ENCODE data around the gene LDLRAD4.
"Not testable (repeated sequence)": the region's sequence is repeated elsewhere in the genome, so short reads cannot be mapped to it uniquely, and the experiment has no call there.

The LDLRAD4 gene

GRCh38 chr18:13253786-13254688 lies 35.5 kb downstream of the LDLRAD4 start:
- no peak for DNase-seq

GRCh38 chr18:13254971-13255927 lies 36.7 kb downstream of the LDLRAD4 start:
- no peak for DNase-seq

- no peak for DNase-seq
These were observed 38.1 kb downstream of the LDLRAD4 start for GRCh38 chr18:13256444-13257305.

- DNase-seq: no peak
These were observed 38.9 kb downstream of the LDLRAD4 start for GRCh38 chr18:13257361-13257980.

- no peak for DNase-seq
These were observed 40.4 kb downstream of the LDLRAD4 start for GRCh38 chr18:13258921-13259320.

GRCh38 chr18:13259701-13260100 lies 41.1 kb downstream of the LDLRAD4 start:
- DNase-seq: no peak

- no peak for DNase-seq
These were observed 41.8 kb downstream of the LDLRAD4 start for GRCh38 chr18:13260197-13260934.

GRCh38 chr18:13260935-13261640 lies 42.5 kb downstream of the LDLRAD4 start:
- DNase-seq: no peak

GRCh38 chr18:13261661-13262357 lies 43.2 kb downstream of the LDLRAD4 start:
- DNase-seq: no peak

- DNase-seq: not testable (repeated sequence)
These were observed 43.8 kb downstream of the LDLRAD4 start for GRCh38 chr18:13262358-13262680.

GRCh38 chr18:13262839-13263691 lies 44.5 kb downstream of the LDLRAD4 start:
- DNase-seq: no peak

GRCh38 chr18:13264091-13265007 lies 45.8 kb downstream of the LDLRAD4 start:
- no peak for DNase-seq

- DNase-seq: peak in 1 of 2 donors; percentile 67
These were observed 46.7 kb downstream of the LDLRAD4 start for GRCh38 chr18:13265008-13265910.

- DNase-seq: no peak
These were observed 47.3 kb downstream of the LDLRAD4 start for GRCh38 chr18:13265911-13266217.

- peak in 1 of 2 donors; percentile 40 for DNase-seq
These were observed 47.9 kb downstream of the LDLRAD4 start for GRCh38 chr18:13266218-13267100.

GRCh38 chr18:13267431-13267873 lies 48.9 kb downstream of the LDLRAD4 start:
- no peak for DNase-seq

All from stimulated activated CD4-positive, alpha-beta T cell treated with anti-CD3 and anti-CD28 coated beads, Interleukin-2, amount 100 ng/mL, for 48 hours (primary cell).